Germinal center (tissue), 1 donor: ENCODE data around the gene MC1R.

Experiments used
- DNase-seq: peaks from one replicate; pipeline ENCODE4 v3.0.0; 2012; ENCODE audit warnings: mixed read lengths, low spot score

MC1R gene

DNA sequence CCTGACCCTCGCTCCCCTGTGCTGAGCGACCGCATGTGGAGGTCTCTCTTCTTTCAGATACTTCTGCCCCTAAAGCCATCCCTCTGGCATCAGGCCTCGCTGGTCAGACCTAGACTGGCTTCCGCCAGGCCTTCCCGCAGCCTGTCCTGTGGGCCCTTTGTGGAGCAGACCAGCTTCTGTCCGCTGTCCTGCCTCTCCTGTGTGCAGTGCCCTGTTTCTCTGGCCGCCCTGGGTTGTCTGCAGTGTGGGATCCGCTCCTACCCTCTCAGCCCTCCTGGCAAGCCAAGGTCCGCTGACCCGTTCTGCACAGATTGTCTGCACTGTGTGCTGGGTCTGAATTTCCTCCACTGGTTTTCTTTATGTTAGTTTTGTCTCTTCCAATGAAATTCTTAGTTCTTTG, 21.5 kb upstream of the MC1R start:
- DNase-seq: no peak

DNA sequence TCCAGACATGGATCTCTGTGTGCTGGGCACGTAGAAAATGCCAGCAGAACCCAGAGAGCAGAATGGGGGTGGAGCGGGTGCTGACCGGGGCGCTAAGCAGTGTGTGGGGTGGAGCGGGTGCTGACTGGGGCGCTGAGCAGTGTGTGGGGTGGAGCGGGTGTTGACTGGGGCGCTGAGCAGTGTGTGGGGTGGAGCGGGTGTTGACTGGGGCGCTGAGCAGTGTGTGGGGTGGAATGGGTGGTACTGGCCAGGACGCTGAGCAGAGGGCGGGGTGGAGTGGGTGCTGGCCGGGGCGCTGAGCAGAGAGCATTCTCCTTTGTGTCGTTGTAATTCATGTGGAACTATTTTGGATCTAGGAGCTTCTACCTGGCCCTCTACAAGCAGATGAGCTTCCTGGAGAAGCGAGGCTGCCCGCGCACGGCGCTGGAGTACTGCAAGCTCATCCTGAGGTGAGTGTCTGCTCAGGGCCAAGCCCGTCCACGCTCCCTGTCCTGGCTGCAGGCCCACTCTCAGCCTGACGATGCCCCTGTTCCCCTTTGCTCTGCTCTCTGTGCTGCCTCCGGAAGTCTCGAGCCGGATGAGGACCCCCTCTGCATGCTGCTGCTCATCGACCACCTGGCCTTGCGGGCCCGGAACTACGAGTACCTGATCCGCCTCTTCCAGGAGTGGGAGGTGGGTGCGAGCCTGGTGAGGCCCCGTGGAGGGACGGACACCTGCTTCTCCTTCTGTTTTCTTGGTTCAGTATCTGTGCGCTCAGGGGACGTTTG, 20.3 kb upstream of the MC1R start:
- DNase-seq: no peak

DNA sequence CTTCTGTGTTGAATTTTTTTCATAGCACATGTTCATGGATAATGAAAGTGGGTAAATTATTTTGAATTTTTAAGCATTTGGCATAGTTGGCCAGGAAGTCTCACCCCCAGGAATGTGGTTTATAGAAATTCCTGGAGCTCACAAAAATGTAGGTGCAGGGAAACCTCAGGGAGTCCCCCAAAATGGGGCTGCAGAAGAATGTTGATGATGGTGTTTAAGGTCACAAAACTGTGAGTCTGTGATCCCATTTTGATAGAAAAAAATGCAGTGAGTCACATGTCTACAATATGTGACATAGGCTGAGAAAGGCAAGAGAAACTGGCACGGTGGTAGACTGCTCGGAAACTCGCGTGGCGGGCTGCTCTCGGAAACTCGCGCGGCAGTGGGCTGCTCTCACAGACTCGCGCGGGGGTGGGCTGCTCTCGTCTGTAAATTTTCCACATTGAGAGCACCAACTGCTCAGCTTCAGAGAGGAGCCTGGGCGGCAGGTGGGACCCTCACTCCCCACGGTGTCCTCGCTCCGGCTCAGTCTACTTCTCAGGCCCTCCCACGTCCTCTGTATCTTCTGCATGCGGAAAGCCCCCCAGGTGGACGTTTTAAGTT, 18.7 kb upstream of the MC1R start:
- no peak for DNase-seq

DNA sequence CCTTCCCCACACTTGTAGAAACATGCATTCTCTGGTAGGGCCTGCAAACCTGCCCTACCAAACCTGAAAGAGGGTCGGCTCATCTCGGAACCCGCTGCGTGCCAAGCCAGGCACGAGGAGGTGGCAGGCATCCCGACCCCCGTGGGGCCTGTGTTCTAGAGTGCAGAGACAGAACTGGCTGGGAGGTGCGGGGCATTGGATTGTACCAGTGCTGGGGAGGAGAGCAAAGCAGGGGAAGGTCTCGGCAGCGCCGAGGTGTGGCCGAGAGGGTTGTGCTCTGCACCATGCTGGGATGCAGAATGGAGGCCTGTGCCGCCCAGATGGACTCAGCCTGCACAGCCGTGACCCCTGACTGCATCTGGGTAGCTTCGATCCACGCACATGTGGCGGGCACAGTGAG, 17.8 kb upstream of the MC1R start:
- DNase-seq: no peak

DNA sequence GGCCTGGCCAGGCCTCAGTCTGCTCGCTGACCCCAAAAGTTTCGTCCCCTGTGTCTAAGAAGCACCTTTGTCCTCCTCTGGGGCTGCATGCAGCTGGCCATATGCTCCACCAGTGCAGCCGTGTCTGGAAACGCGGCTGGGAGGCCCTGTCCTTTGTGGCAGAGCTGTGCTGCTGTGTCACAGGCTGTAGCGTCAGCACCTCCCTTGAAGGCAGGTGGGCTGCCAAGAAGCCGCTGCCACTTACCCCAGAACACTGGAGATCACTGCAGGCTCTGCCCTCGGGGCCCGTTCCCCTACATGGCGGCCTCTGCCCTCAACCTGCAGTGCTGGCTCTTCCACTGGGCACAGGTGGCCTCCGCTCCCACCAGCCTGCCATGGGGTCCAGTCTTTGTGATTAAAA, 15.7 kb upstream of the MC1R start:
- no peak for DNase-seq

DNA sequence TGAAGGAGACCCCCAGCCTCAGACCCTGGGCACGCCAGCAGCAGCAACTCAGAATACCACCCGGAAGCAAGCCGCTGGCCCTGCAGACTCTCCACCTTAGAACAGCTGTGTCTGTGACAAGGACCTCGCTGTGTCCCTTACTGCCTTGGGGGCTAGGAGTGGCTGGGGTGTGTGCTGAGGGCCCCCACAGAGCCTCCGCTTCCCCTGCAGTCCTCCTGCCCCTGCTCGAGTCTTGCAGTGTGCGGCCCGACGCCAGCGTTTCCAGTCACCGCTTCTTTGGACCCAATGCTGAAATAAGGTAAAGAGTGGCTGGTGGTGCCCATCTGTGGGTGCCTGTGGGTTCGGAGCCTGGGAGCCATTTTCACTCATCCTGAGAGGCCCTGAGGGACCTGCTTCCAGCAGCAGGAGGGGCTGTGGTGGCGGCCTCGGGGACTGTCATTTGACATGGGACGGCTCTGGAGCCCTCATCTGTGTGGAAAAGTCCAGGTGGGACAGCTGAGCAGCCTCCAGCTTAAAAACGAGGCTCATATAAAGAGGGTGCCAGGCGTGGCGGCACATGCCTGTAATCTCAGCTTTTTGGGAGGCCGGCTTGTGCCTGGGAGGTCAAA, 14.7 kb upstream of the MC1R start:
- DNase-seq: no peak

DNA sequence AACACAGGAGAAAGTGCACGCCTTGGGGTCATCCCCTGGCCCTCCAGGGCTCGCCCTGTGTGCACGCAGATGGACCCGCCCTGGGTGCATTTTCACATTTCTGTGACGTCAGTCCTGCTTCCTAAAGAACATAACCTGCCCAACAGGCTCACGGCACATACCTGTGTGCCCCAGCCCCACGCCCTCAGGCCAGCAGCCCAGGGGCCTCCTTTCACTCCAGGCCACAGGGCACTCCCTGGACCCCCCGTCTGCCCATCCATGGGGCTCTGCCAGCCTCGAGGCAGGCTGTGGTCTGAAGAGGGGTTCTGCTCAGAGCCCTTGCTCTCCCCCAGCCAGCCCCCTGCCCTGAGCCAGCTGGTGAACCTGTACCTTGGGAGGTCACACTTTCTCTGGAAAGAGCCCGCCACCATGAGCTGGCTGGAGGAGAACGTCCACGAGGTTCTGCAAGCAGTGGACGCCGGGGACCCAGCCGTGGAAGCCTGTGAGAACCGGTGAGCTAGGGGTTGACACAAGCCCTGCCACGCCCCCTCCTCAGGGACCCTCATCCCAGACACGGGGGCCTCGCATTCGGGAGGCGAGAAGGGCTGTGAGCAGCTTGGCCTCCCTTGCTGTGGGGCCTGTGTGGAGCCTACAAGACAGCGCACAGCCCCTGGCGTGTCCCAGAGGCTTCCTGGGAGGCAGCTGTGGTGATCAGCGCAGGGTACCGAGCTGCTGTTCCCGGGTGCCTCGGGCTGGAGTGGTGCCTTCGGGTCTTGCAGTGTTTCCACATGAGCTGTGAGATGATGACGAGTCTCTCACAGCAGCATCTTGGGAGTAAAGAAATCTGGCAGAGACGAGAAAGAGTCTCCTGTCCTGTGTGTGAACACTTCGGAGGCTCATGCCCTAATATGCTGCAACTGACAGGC, 13.8 kb upstream of the MC1R start:
- no peak for DNase-seq

DNA sequence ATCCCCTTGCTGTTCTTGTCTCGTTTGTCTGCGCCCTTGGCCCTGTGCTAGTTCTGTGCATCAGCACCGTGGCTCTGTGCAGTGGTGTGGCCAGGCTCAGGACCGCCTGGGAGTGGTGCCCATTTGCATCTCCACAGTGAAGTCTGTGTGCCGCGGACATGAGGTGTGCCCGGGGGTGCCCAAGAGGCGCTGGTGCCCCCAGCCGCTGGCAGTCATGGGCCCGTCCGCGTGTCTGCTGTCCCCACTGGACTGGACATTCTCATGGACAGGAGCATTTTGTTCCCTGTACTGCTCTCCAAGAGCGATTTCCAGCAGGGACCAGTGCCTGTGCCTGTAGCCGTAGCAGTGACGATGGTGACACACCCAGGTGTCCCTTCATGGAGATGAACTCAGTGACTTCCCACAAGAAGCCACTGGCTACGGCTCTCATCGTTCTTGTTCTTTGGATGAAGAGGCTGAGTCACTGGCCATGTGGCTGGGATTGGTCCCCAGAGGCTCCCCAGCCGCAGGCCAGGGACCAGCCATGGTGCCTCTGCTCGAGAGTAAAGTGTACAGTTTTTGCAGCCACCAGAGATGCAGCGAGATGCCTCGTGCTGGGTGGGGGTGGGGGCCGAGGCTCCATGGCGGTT, 13.0 kb upstream of the MC1R start:
- no peak for DNase-seq

DNA sequence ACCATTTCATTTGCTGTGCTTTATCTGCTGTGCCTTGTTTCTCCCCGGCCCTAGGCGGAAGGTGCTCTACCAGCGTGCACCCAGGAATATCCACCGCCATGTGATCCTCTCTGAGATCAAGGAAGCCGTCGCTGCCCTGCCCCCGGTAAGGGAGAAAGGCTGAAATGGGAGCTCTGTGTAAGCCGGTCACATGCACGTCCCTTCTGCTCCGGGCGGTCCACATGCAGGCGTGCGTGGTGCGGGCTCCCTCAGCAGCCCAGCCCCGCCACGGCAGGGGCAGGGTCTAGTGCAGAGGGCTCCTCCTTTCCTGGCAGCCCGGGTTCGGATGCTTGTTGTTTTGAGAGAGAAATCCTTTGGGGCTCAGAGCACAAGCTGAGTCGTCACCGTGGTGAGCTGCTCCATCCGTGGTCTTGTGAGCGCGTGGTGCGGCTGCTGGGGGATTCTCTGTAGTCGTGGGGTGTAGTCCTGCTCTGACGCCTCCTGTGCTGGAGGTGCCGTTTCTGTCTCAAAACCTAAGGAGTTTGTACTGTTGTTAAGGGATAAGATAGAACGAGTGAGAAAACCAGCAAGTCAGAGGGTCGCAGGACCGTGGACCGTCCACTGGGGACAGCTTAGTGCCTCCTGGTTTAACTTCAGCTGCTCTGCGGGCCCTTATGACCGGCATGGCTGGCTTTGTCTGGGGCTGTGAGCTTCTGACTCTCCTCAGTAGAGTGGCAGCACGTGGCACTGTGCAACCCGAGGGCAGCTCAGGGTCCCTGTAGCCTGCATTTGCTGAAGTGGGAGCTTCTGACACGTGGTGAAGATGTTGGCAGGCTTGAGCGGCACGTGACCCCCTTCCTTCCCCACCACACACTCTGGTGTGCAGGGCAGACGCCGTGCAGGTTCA, 12.3 kb upstream of the MC1R start:
- DNase-seq: no peak

DNA sequence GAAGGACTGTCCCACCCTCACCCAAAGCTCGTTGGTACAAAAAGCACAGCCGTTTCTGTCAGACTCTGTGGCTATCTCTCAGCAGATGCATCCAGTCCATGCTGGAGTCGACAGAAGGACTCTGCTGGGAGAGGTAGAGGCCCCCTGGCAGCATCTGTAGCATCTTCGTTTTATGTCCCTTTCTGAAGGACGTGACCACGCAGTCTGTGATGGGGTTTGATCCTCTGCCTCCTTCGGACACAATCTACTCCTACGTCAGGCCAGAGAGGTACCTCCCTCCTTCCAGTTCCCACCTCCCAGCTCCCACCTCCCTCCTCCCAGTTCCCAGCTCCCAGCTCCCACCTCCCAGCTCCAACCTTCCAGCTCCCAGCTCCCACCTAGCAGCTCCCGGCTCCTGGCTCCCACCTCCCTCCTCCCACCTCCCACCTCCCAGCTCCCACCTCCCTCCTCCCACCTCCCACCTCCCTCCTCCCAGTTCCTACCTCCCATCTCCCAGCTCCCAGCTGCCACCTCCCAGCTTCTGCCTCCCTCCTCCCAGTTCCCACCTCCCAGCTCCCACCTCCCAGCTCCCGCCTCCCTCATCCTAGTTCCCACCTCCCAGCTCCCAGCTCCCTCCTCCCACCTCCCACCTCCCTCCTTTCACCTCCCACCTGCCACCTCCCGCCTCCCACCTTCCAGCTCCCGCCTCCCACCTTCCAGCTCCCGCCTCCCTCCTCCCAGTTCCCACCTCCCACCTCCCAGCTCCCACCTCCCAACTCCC, 11.4 kb upstream of the MC1R start:
- no peak for DNase-seq

DNA sequence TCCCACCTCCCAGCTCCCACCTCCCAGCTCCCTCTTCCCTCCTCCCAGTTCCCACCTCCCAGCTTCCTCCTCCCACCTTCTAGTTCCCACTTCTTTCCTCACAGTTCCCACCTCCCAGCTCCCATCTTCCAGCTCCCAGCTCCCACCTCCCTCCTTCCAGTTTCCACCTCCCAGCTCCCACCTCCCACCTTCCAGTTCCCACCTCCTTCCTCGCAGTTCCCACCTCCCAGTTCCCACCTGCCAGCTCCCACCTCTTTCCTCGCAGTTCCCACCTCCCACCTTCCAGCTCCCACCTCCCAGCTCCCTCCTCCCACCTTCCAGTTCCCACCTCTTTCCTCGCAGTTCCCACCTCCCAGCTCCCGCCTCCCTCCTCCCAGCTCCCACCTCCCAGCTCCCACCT, 10.4 kb upstream of the MC1R start:
- DNase-seq: no peak

DNA sequence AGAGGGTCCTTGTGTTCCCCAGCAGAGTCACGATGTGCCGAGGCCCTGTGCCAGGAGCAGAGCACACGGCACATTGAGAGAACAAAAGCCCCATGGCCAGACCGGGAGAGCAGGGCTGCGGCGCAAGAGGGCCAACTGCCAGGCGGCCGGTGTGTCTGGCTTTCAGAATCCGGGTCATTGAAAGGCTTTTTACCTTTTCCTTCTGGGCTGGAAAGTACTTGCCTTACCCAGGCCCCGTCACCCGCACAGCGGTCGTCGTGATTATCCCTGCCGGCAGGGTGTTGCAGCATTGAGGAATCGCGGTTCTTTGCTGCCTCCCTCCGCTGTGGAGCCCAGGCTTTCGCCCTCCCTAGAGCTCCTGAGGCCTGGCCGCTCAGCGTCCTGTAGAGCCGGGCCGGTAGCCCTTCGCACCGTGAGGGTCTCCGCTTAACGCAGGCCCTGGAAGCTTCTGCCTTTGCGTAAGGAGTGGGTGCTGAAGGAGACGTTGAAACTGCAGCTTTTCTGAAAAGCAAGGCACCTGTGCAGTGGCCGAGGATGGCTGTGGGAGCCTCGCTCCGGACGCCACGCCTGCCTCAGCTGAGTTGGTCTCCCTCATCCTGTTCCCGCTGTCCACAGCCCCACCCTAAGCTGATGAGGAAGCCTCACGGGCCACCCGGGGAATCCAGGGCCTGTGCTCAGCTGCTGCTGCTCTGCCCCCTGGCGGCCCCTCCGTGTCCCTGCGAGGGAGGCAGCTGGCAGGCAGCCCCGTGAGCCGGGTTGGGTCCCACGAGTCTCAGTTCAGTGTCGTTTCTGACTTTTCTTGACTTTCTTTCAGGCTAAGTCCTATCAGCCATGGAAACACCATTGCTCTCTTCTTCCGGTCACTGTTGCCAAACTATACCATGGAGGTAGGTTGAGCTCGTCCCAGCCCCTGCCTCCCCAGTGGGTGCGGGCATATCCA, 8.6 kb upstream of the MC1R start:
- peak; percentile 81 for DNase-seq

DNA sequence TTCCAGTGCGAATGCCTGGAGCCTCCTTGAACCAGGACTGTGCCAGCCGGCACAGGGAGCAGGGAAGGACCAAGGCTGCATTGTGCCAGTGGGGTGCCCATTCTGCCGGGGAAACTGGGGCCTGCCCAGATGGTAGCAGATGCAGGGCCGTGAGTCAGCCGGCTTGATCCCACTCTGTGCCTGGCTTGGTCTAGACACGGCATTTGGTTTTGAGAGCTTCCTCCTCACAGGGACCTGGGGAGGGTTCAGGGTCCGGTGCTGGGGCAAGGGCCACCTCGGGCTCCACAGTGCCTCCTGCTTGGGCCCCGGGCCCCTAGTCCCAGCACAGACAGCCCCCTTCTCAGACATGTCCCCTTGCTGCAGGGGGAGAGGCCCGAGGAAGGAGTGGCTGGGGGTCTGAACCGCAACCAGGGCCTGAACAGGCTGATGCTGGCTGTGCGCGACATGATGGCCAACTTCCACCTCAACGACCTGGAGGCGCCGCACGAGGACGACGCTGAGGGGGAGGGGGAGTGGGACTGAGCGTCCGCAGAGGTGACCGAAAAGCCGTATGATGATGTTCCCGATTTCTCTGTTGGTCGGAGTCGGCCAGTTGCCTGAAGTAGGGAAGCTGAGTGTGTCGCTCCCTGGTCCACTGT, 7.8 kb upstream of the MC1R start:
- DNase-seq: no peak

DNA sequence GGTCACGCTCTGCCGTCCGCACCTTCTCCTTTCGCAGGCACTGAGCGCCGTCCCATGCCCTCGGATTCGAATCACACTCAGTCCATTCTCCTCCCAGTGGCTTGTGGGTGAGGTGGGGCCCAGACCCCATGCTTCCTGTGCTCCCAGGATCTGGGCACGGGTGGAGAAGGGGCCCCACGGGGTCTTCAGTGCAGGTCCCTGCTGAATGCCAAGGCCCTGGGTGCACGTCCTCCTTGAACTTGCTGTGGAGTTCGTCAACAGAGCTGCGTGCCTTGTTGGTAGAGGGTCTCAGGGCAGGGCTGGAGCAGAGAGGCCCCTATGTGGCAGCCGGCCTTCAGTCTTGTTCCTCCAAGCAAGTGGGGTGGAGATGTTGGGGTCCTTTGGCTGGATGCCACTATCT, 7.3 kb upstream of the MC1R start:
- no peak for DNase-seq

DNA sequence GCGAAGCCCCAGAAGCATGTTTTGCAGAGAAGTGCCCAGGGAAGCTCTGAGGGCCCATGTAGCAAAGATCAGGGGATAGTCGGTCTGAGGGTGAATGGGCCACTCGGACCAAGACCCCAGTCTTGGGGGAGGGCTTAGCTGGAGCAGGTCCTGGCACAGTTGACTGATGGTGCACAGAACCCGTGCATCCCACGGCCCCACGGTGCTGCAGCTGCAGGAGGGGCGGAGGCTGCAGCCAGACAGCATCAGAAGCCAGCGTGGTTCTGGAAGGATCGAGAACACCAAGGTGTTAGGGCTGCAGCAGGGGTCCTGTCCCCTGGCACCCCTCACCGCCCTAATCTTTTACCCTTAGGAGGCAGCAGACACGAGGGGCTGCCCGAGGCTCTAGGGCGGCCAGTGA, 6.5 kb upstream of the MC1R start:
- DNase-seq: no peak

DNA sequence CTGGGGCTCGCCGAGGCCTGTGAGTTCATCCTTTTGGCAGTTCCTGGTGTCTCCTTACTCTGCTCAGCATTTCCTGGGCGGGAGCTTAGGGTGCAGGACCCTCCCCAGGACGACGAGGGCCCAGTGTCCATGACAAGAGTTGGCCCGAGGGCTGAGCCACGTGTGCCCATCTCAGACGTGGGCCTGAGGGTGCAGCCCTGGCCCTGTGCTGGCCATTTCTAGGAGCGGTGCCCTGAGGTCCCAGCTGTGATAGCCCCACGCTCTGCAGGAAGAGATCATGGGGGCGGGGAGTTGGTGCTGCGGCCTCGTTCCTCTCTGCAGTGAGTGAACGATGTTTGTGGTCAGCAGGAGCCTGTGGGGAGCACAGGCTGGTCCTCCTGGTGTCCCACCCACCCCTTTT, 6.0 kb upstream of the MC1R start:
- DNase-seq: no peak

DNA sequence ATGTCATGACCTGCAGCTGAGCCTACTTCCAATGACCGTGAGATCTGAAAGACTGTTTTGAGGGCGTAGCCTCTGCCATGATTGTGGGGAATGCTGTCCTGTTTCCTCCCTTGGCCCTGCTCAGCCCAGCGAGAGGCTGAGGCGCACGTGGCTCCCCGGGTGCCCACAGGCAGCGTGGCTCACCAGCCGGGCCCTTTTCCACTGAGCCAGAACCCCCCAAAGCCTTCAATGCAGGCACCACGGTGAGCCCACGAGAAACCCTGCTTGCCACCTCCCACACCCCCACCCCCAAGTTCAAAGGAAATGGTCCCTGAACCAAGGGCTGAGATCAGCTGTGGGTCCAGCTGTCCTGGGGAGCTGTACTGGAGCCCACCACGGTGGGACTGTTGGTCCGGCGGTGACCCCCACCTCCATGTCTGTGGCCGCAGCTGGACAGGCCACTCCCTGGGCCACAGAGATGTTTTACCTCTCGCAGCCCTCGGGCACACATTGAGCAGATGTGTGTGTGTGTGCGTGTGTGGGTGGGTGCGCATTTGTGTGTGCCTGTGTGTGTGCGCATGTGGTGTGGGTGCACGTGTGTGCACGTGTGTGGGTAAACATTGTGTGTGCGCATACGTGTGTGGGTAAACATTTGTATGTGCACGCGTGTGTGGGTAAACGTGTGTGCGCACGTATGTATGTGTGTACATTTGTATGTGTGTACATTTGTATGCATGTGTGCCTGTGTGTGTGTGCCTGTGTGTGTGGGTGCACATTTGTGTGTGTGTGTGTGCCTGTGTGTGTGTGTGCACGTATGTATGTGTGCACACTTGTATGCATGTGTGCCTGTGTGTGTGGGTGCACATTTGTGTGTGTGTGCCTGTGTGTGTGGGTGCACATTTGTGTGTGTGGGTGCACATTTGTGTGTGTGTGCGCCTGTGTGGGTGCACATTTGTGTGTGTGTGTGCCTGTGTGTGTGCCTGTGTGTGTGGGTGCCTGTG, 5.0 kb upstream of the MC1R start:
- no peak for DNase-seq
